IPS-20b (cell line): Measurements from ENCODE around the gene MSGN1.
"Not testable (repeated sequence)": the region's sequence is repeated elsewhere in the genome, so short reads cannot be mapped to it uniquely, and the experiment has no call there.

Source experiments
- H3K27ac ChIP-seq: one replicate; pipeline ENCODE4 v1.5.1; 2013; ENCODE audit warnings: low read length
- H3K27me3 ChIP-seq: 2 replicates; pipeline ENCODE4 v1.6.1; 2013; ENCODE audit warnings: mild to moderate bottlenecking, low read length, inconsistent platforms; ENCODE audit not compliant: insufficient read depth
- H3K36me3 ChIP-seq: 2 replicates; pipeline ENCODE4 v1.6.1; 2013; ENCODE audit warnings: low read depth, mild to moderate bottlenecking, inconsistent platforms, low read length, moderate library complexity; ENCODE audit not compliant: insufficient read depth
- H3K4me1 ChIP-seq: 2 replicates; pipeline ENCODE4 v1.6.1; 2013; ENCODE audit warnings: mild to moderate bottlenecking, control low read depth, inconsistent platforms, low read length, moderate library complexity; ENCODE audit not compliant: insufficient read depth
- H3K4me3 ChIP-seq: 2 replicates; pipeline ENCODE4 v1.5.1; 2013; ENCODE audit warnings: mild to moderate bottlenecking, low read length, inconsistent platforms
- H3K9ac ChIP-seq: 2 replicates; pipeline ENCODE4 v1.6.1; 2013; ENCODE audit warnings: low read depth, mild to moderate bottlenecking, inconsistent platforms, low read length, moderate library complexity
- H3K9me3 ChIP-seq: 2 replicates; pipeline ENCODE4 v1.6.1; 2013; ENCODE audit warnings: mild to moderate bottlenecking, low read depth, low read length, inconsistent platforms; ENCODE audit not compliant: insufficient read depth

Gene MSGN1

DNA sequence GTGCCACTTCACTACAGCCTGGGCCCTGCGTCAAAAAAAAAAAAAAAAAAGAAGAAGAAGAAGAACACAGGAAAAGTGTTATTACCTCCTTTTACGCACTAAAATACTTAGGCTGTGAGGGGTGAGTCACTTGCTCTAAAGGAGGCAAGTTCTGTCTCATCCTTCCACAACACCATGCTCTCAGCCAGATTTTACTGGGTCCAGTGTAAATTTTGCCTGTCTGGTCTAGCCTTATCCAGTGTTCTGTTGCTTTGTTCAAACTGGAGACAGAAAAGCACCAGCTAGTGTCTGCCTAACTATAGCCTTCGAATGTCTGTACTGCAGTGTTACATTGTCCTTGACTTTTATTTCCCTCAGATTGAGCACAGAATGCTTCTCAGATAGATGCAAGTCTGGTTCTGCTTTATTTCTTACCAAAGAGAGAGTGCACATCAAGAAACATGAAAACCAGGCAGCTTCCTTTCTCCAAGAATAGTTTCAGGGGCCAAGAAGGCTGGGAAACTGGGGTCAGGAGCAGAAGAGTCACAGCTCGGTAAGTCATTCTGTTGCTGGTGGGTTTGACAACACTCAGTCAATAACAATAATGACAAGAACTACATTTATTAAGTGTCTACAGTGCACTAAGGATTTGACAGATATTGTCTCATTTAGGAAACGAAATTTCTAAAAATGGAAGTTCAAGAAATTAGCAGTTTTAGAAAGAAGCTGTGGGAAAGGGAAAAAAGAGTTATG lies 3.1 kb upstream of the MSGN1 start:
- Histone ChIP-seq H3K36me3 (no peaks in the 10 kb centered on the region), H3K27me3 (no peaks in the 10 kb centered on the region), H3K27ac (no peak overlapping the region), H3K9ac (no peak overlapping the region), H3K4me3 (no peak overlapping the region), H3K4me1 (peaks cover 7% of the 10 kb centered on the region; the same call in 1 of the 2 replicates), H3K9me3 (no peaks in the 10 kb centered on the region)

- Histone ChIP-seq H3K27ac (no peak overlapping the region), H3K36me3 (no peaks in the 10 kb centered on the region), H3K4me3 (no peak overlapping the region), H3K9me3 (no peaks in the 10 kb centered on the region), H3K9ac (no peak overlapping the region), H3K27me3 (no peaks in the 10 kb centered on the region), H3K4me1 (peaks cover 7% of the 10 kb centered on the region; the same call in 1 of the 2 replicates)
These were observed 2.4 kb upstream of the MSGN1 start for GRCh38 chr2:17813742-17814473.

DNA sequence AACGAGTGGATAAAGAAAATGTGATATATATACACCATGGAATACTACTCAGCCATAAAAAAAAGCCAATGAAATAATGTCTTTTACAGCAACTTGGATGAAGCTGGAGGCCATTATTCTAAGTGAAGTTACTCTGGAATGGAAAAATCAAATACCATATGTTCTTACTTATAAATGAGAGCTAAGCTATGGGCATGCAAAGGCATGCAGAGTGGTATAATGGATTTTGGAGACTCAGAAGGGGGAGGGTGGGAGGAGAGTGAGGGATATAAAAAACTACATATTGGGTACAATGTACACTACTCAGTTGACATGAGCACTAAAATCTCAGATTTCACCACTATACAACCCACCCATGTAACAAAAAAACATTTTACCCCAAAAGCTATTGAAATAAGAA lies 1.7 kb upstream of the MSGN1 start:
- Histone ChIP-seq H3K4me3 (no peak overlapping the region), H3K9me3 (no peaks in the 10 kb centered on the region), H3K4me1 (peaks cover 7% of the 10 kb centered on the region; the same call in 1 of the 2 replicates), H3K27me3 (no peaks in the 10 kb centered on the region), H3K27ac (no peak overlapping the region), H3K9ac (no peak overlapping the region), H3K36me3 (no peaks in the 10 kb centered on the region)

GRCh38 chr2:17815468-17816184 lies 634 bp upstream of the MSGN1 start:
- Histone ChIP-seq H3K9me3 (no peaks in the 10 kb centered on the region), H3K9ac (no peak overlapping the region), H3K4me1 (peaks cover 7% of the 10 kb centered on the region; the same call in 1 of the 2 replicates), H3K36me3 (no peaks in the 10 kb centered on the region), H3K27me3 (no peaks in the 10 kb centered on the region), H3K27ac (no peak overlapping the region), H3K4me3 (no peak overlapping the region)

- no peak overlapping the region for H3K9ac ChIP-seq
- H3K9me3 ChIP-seq, result no peaks in the 10 kb centered on the region
- H3K27ac ChIP-seq, result no peak overlapping the region
- no peak overlapping the region for H3K4me3 ChIP-seq
- H3K36me3 ChIP-seq, result no peaks in the 10 kb centered on the region
- no peaks in the 10 kb centered on the region for H3K27me3 ChIP-seq
- H3K4me1 ChIP-seq, result peaks cover 7% of the 10 kb centered on the region
These were observed 2.1 kb downstream of the MSGN1 start for GRCh38 chr2:17818235-17818815.

GRCh38 chr2:17821080-17821479 lies 4.8 kb downstream of the MSGN1 start:
- H3K4me3 ChIP-seq, result no peak overlapping the region
- H3K4me1 ChIP-seq, result no peaks in the 10 kb centered on the region; the same call in 1 of the 2 replicates
- H3K9me3 ChIP-seq, result no peaks in the 10 kb centered on the region
- H3K36me3 ChIP-seq, result no peaks in the 10 kb centered on the region
- H3K9ac ChIP-seq, result no peak overlapping the region
- H3K27ac ChIP-seq, result no peak overlapping the region
- peaks cover 6% of the 10 kb centered on the region; the same call in 1 of the 2 replicates for H3K27me3 ChIP-seq

DNA sequence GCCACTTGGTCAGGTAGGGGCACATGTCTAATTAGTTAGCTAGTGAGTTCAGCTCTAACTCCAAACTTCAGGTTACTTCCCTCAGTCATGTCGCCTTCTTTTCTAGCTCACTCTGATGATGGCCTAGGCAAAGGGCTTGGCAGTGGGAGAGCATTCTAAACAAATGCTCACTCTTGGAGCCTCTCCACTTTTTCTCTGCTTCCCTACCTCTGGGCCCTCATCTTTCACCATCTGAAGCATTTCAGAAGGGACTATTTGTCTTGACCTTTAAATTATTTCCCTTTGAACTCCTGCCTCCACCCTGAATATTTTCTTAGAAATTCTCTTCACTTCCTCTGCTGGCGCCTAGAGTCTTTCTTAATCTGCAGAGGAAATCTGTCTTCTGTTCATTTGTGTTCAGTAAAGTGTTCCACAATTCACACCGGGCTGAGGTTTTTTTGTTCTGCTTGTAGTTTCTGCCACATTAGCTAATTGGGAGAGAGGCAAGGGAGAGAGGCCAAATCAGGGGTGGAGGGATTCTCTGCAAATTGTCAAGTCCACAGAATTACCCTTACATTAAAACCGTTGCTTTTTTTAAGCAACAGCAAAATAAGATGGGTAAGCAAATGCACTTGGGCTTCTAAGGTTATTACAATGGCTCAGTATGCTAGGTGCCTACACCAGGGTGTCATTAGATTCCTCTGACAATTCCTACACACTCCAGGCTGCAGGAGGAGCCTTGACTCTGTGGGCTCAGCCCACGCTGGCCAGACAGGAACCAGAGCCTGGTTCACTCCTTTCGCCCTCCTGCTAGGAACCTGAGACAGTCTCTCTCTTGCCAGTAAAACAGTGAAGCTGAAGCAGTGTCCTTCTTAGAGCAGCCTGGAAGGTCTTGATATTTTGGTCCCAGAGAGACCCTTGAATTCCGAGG lies 5.5 kb downstream of the MSGN1 start:
- Histone ChIP-seq H3K4me3 (no peak overlapping the region), H3K9ac (no peak overlapping the region), H3K27ac (no peak overlapping the region), H3K4me1 (no peaks in the 10 kb centered on the region; the same call in 1 of the 2 replicates), H3K27me3 (peaks cover 8% of the 10 kb centered on the region; the same call in 1 of the 2 replicates), H3K9me3 (no peaks in the 10 kb centered on the region), H3K36me3 (no peaks in the 10 kb centered on the region)

- H3K27ac ChIP-seq, result no peak overlapping the region
- H3K9me3 ChIP-seq, result no peaks in the 10 kb centered on the region
- peaks cover 6% of the 10 kb centered on the region; the same call in 1 of the 2 replicates for H3K4me1 ChIP-seq
- H3K27me3 ChIP-seq, result peaks cover 8% of the 10 kb centered on the region; the same call in 1 of the 2 replicates
- H3K9ac ChIP-seq, result no peak overlapping the region
- no peaks in the 10 kb centered on the region for H3K36me3 ChIP-seq
- no peak overlapping the region for H3K4me3 ChIP-seq
These were observed 6.3 kb downstream of the MSGN1 start for GRCh38 chr2:17822445-17823117.

DNA sequence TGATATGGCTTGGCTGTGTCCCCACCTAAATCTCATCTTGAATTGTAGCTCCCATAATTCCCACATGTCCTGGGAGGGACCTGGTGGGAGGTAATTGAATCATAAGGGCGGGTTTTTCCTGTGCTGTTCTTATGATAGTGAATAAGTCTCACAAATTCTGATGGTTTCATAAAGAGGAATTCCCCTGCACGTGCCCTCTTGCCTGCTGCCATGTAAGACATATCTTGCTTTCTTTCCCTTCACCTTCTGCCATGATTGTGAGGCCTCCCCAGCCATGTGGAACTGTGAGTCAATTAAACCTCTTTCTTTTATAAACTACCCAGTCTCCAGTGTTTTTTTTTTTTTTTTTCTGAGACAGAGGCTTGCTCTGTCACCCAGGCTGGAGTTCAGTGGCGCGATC lies 7.4 kb downstream of the MSGN1 start:
- H3K36me3 ChIP-seq, H3K9me3 ChIP-seq, H3K27ac ChIP-seq, H3K9ac ChIP-seq, H3K4me1 ChIP-seq, H3K4me3 ChIP-seq: not testable (repeated sequence)
- H3K27me3 ChIP-seq, result peaks cover 11% of the 10 kb centered on the region

GRCh38 chr2:17827316-17827715 lies 11.1 kb downstream of the MSGN1 start:
- H3K4me3 ChIP-seq, result no peak overlapping the region
- H3K27ac ChIP-seq, result no peak overlapping the region
- H3K36me3 ChIP-seq, result no peaks in the 10 kb centered on the region
- no peak overlapping the region for H3K9ac ChIP-seq
- no peaks in the 10 kb centered on the region for H3K9me3 ChIP-seq
- H3K27me3 ChIP-seq, result peaks cover 39% of the 10 kb centered on the region
- peaks cover 10% of the 10 kb centered on the region; the same call in 1 of the 2 replicates for H3K4me1 ChIP-seq
